Lower lobe of right lung (tissue), 2 donors: Measurements from ENCODE around the gene FHIT. TPM values are rescaled to one million over a fixed set of nuclear protein-coding genes. Genes with fewer than 3 reads are reported as not detected.

ENCODE experiments used
- ATAC-seq, 2 donors: fragments of 200-7000 bp; cut with Tn5 transposase; one replicate each; pipeline ENCODE4 v1.9.1; 2020 to 2022; ENCODE audit warnings: mild to moderate bottlenecking in 2 of 2, moderate library complexity in 2 of 2
- DNase-seq: peaks from one replicate; pipeline ENCODE4 v3.0.0-alpha.2; 2020
- H3K27ac ChIP-seq: fragments of 200-600 bp; one replicate; pipeline ENCODE4 v1.8.0; 2022
- H3K27me3 ChIP-seq: fragments of 200-600 bp; one replicate; pipeline ENCODE4 v1.8.0; 2022; ENCODE audit warnings: low read depth
- H3K36me3 ChIP-seq: fragments of 200-600 bp; one replicate; pipeline ENCODE4 v1.8.0; 2022; ENCODE audit warnings: mild to moderate bottlenecking
- H3K4me1 ChIP-seq: fragments of 200-600 bp; one replicate; pipeline ENCODE4 v1.8.0; 2022
- H3K4me3 ChIP-seq: fragments of 200-600 bp; one replicate; pipeline ENCODE4 v1.8.0; 2022; ENCODE audit warnings: mild to moderate bottlenecking
- H3K9me3 ChIP-seq: fragments of 200-600 bp; one replicate; pipeline ENCODE4 v1.8.0; 2022
- intact Hi-C: fragments of 100-400 bp; cut with DNase I; formaldehyde crosslinking; loops from one replicate; pipeline ENCODE4 v1.11.0; 2022
- total RNA-seq: library from RNA; stranded (reverse); fragmentation: NEBNext Ultra II Directional; extraction: Animal tissue kit (Norgen Biotek cat#: 25700); gene quantifications from one replicate; pipeline ENCODE4 v1.2.1, GENCODE V29; 2021
- TF ChIP-seq, protein P1 (sequence below): fragments of 200-600 bp; IDR thresholded peaks from one replicate; pipeline ENCODE4 v1.8.0; 2022; ENCODE audit warnings: antibody characterized with exemption, mild to moderate bottlenecking
- donor health status: DM: no; HTN: yes; CAD: no; lungs with severe emphysema.

FHIT gene
- total RNA-seq, 1 donor from 2014 or later: 10.3 TPM

DNA sequence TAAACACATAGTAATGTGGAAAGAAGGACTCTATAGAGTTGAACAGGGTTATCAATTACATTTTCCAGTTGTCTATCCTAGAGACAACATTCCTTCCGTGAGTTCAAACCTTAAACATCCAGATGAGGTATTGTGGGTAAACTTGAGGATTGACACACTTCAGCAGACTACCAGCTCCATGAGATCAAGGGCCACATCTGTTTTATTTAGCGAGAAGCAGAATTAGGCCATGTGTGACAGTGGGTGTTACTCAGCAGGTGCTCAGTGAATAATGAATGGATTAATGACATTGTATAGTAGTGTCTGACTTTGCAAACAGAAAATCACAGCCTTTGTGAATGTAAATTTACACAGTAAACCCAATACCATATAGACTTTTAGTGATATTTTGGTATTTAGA, 1260.3 kb downstream of the FHIT start:
- intact Hi-C loops: no loop called here
- no peak overlapping the region for H3K27ac ChIP-seq
- H3K9me3 ChIP-seq: no peaks in the 10 kb centered on the region
- H3K4me3 ChIP-seq: no peak overlapping the region
- DNase-seq (no peak), ATAC-seq (no peak)
- H3K4me1 ChIP-seq: no peaks in the 10 kb centered on the region
- TF ChIP-seq, protein P1, sequence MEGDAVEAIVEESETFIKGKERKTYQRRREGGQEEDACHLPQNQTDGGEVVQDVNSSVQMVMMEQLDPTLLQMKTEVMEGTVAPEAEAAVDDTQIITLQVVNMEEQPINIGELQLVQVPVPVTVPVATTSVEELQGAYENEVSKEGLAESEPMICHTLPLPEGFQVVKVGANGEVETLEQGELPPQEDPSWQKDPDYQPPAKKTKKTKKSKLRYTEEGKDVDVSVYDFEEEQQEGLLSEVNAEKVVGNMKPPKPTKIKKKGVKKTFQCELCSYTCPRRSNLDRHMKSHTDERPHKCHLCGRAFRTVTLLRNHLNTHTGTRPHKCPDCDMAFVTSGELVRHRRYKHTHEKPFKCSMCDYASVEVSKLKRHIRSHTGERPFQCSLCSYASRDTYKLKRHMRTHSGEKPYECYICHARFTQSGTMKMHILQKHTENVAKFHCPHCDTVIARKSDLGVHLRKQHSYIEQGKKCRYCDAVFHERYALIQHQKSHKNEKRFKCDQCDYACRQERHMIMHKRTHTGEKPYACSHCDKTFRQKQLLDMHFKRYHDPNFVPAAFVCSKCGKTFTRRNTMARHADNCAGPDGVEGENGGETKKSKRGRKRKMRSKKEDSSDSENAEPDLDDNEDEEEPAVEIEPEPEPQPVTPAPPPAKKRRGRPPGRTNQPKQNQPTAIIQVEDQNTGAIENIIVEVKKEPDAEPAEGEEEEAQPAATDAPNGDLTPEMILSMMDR: no peak
- H3K27me3 ChIP-seq: no peaks in the 10 kb centered on the region
- H3K36me3 ChIP-seq: no peaks in the 10 kb centered on the region

DNA sequence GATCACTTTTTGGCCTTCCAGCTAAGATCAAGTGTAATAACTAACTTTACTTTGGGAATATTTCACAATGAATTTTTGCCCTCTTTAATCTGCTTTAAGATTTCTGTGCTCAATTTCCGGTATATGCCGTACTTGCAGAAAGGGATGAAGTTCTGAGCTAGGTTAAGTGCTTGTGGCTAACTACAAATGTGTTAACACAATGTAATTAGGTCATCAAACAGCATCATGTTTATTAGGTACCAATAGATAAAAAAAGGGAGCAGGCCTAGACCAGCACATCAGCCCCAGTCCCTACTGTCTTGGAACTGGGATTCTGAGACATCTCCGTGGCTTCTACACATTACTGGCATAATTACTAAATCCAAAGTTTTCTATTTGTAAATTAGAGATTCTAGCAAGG, 1268.7 kb downstream of the FHIT start:
- TF ChIP-seq, protein P1: no peak
- ATAC-seq (no peak), DNase-seq (no peak)
- Histone ChIP-seq H3K9me3 (no peaks in the 10 kb centered on the region), H3K4me1 (no peaks in the 10 kb centered on the region), H3K36me3 (no peaks in the 10 kb centered on the region), H3K27me3 (no peaks in the 10 kb centered on the region), H3K27ac (no peak overlapping the region), H3K4me3 (no peak overlapping the region)
- intact Hi-C loops: no loop called here

DNA sequence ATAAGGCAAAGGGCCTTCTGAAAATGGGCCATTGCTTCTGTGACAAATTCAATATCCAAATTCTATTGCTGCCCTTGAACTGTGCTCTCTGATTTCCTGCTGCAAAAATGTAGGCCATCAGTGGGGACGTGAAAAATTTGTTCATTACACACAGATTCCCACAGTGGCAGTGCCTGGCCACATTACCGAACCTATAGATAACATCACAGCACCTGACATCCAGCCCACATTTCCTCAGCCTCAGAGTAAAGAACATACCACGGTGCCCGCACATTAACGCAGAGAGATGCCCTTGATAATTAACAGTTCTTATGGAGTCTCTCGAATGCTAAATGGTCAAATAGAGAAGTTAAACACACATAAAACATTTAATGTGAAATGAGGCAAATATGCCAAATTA, 1269.9 kb downstream of the FHIT start:
- intact Hi-C loops: no loop called here
- H3K4me3 ChIP-seq: no peak overlapping the region
- H3K36me3 ChIP-seq: no peaks in the 10 kb centered on the region
- H3K27ac ChIP-seq: no peak overlapping the region
- no peak for ATAC-seq
- H3K4me1 ChIP-seq: no peaks in the 10 kb centered on the region
- no peak for DNase-seq
- no peaks in the 10 kb centered on the region for H3K9me3 ChIP-seq
- TF ChIP-seq, protein P1: no peak
- no peaks in the 10 kb centered on the region for H3K27me3 ChIP-seq

DNA sequence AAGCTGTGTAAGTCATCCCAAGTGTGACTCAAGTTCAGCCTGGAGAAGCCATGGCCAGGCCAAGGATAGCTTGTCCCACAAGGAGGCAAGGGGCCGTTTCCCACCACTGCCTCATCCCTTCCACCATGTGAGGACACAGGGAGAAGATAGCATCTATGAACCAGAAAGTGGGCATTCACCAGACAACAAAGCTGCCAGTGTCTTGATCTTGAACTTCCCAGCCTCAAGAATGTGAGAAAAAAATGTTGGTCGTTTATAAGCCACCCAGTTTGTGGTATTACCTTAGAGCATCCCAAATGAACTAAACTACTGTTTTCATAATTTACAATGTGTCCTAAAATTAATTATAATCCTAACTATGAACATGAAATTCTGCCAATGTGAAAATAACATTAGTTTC, 1270.7 kb downstream of the FHIT start:
- Histone ChIP-seq H3K27me3 (no peaks in the 10 kb centered on the region), H3K27ac (no peak overlapping the region)
- ATAC-seq: no peak

DNA sequence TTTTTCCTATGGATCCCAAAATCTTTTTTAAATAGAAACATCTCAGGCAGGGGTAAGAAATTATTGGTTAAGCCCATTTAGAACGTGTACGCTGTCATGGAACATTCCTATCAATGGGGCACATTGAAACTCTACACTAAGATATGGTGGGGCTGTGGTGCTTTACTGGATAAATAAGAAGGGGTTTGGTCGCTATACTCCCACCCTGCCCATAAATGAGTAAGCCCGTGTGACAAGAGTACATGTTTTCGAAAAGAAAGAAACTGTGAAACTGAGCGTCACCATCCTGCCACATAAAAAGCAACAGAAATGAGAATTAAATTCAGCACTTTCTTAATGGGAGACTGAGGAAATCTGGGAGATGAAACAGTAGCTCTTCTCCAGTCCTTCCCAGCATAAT, 1271.7 kb downstream of the FHIT start:
- H3K27me3 ChIP-seq: no peaks in the 10 kb centered on the region
- H3K27ac ChIP-seq: no peak overlapping the region
- H3K9me3 ChIP-seq: no peaks in the 10 kb centered on the region
- H3K4me1 ChIP-seq: no peaks in the 10 kb centered on the region
- no peak overlapping the region for H3K4me3 ChIP-seq
- TF ChIP-seq, protein P1: no peak
- intact Hi-C loops: no loop called here
- DNase-seq (no peak), ATAC-seq (no peak)
- H3K36me3 ChIP-seq: no peaks in the 10 kb centered on the region

More for the DNA sequence above, 1270.7 kb downstream of the FHIT start:
- H3K36me3 ChIP-seq: no peaks in the 10 kb centered on the region
- no peaks in the 10 kb centered on the region for H3K9me3 ChIP-seq
- H3K4me3 ChIP-seq: no peak overlapping the region
- no peaks in the 10 kb centered on the region for H3K4me1 ChIP-seq
- DNase-seq: no peak
- TF ChIP-seq, protein P1: no peak
- intact Hi-C loops: no loop called here

DNA sequence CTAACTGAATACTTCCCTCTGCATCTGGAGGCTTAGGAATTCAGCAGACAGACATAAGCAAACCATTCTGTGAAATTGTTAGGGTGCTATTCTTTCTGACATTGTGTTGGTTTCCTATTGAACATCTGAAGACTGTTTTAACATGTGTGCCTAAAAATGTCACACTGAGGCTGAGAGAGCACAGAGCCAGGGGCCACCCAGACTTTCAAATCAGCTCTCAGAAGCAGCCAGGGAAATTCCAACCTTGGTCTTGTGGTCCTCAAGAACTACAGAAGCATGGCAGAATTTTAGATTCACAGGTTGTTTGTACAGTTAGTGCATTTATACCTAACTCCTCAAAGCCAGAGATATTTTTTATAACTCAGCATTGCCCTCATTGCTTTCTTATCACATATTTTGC, 1272.3 kb downstream of the FHIT start:
- ATAC-seq: no peak
- intact Hi-C loops: no loop called here
- H3K27me3 ChIP-seq: no peaks in the 10 kb centered on the region
- no peak overlapping the region for H3K27ac ChIP-seq
- H3K4me1 ChIP-seq: no peaks in the 10 kb centered on the region
- DNase-seq: no peak
- no peaks in the 10 kb centered on the region for H3K9me3 ChIP-seq
- no peak overlapping the region for H3K4me3 ChIP-seq
- H3K36me3 ChIP-seq: no peaks in the 10 kb centered on the region
- TF ChIP-seq, protein P1: no peak
